Aorta (tissue), 5 donors: ENCODE data around the gene TMEM132D. TPM values are rescaled to one million over a fixed set of nuclear protein-coding genes. Genes with fewer than 3 reads are reported as not detected.

Experiments used
- ATAC-seq: fragments of 200-7000 bp; cut with Tn5 transposase; one replicate; pipeline ENCODE4 v1.9.1; 2022; ENCODE audit warnings: moderate library complexity; ENCODE audit not compliant: low FRiP score
- DNase-seq, 2 donors: peaks; one replicate each; pipeline ENCODE4 v3.0.0-alpha.2; 2020
- H3K27ac ChIP-seq, 2 donors: one replicate each; pipeline ENCODE4 v1.5.1; 2013; ENCODE audit warnings: low read length in 2 of 2, mild to moderate bottlenecking in 2 of 2, moderate library complexity in 2 of 2, control low read depth in 1 of 2, inconsistent platforms in 1 of 2, low read depth in 1 of 2
- H3K27me3 ChIP-seq, 2 donors: one replicate each; pipeline ENCODE4 v1.6.1; 2013; ENCODE audit warnings: control low read depth in 1 of 2, low read length in 1 of 2, mild to moderate bottlenecking in 1 of 2, moderate library complexity in 1 of 2; ENCODE audit not compliant: insufficient read depth in 2 of 2, control insufficient read depth in 1 of 2
- H3K36me3 ChIP-seq, 2 donors: one replicate each; pipeline ENCODE4 v1.6.1; 2013; ENCODE audit warnings: control low read depth in 1 of 2, low read length in 1 of 2, mild to moderate bottlenecking in 1 of 2; ENCODE audit not compliant: insufficient read depth in 2 of 2, control insufficient read depth in 1 of 2
- H3K4me1 ChIP-seq, 2 donors: one replicate each; pipeline ENCODE4 v1.6.1; 2013; ENCODE audit warnings: low read length in 2 of 2, control low read depth in 1 of 2, mild to moderate bottlenecking in 1 of 2, moderate library complexity in 1 of 2; ENCODE audit not compliant: insufficient read depth in 2 of 2, control insufficient read depth in 1 of 2
- H3K4me3 ChIP-seq, 2 donors: one replicate each; pipeline ENCODE4 v1.5.1; 2013; ENCODE audit warnings: low read length in 2 of 2, control low read depth in 1 of 2, mild to moderate bottlenecking in 1 of 2
- H3K9me3 ChIP-seq: one replicate; pipeline ENCODE4 v1.6.1; 2013; ENCODE audit warnings: mild to moderate bottlenecking, low read length; ENCODE audit not compliant: control insufficient read depth
- WGBS, 2 donors: extraction: QIAGEN DNeasy Blood & Tissue Kit; methylation state at CpG; one replicate each; pipeline ENCODE4 v1.1.7; 2013; 5-methylcytosine and 5-hydroxymethylcytosine counted together
- intact Hi-C, 2 donors: fragments of 100-400 bp; cut with DNase I; formaldehyde crosslinking; loops; one replicate each; pipeline versions ENCODE4 v1.14.2 to v1.15.0; 2022
- polyA plus RNA-seq, 2 donors: library from polyadenylated mRNA; stranded (reverse); fragments of 200-250 nt; gene quantifications; one replicate each; pipeline ENCODE4 v1.2.3, GENCODE V29; 2013
- total RNA-seq, 2 donors: library from RNA; stranded (reverse); fragmentation: NEBNext Ultra II Directional; extraction: Animal tissue kit (Norgen Biotek cat#: 25700); gene quantifications; one replicate each; pipeline ENCODE4 v1.2.1, GENCODE V29; 2021
- donor health status: healthy with polysubstance abuse.
- donor health status: Bipolar disorder and iron deficiency.
- donor health status: DM: no; HTN: no; CAD: no.
- donor health status: DM: no; HTN: no; CAD: no.
- donor health status: DM: yes; HTN: yes; CAD: no.

TMEM132D gene
- total and polyA plus RNA-seq, 4 donors: not detected

GRCh38 chr12:129207084-129207483, 696.7 kb downstream of the TMEM132D start:
- Histone ChIP-seq H3K9me3 (peaks cover 3% of the 10 kb centered on the region), H3K27ac (no peak overlapping the region), H3K4me1 (no peaks in the 10 kb centered on the region), H3K36me3 (no peaks in the 10 kb centered on the region), H3K27me3 (no peaks in the 10 kb centered on the region), H3K4me3 (no peak overlapping the region)
- 86% methylated on average over 9 of the region's 9 CpGs for WGBS, 2 donors
- ATAC-seq: no peak
- intact Hi-C loops: no loop called here
- DNase-seq: no peak

GRCh38 chr12:129203456-129203855, 700.4 kb downstream of the TMEM132D start:
- Histone ChIP-seq H3K9me3 (peaks cover 3% of the 10 kb centered on the region), H3K27ac (no peak overlapping the region), H3K27me3 (no peaks in the 10 kb centered on the region), H3K4me1 (no peaks in the 10 kb centered on the region), H3K36me3 (no peaks in the 10 kb centered on the region), H3K4me3 (no peak overlapping the region)
- intact Hi-C loops: no loop called here
- DNase-seq: no peak
- WGBS, 2 donors: 46 to 47% methylated on average over 2 of the region's 2 CpGs
- ATAC-seq: no peak

GRCh38 chr12:129202109-129202814, 701.6 kb downstream of the TMEM132D start:
- H3K4me1 ChIP-seq: no peaks in the 10 kb centered on the region
- 44 to 47% methylated on average over 6 of the region's 6 CpGs for WGBS, 2 donors
- no peaks in the 10 kb centered on the region for H3K27me3 ChIP-seq
- intact Hi-C loops: no loop called here
- H3K27ac ChIP-seq: no peak overlapping the region
- no peak for DNase-seq
- no peaks in the 10 kb centered on the region for H3K36me3 ChIP-seq
- no peak for ATAC-seq
- H3K9me3 ChIP-seq: peaks cover 3% of the 10 kb centered on the region
- no peak overlapping the region for H3K4me3 ChIP-seq

GRCh38 chr12:129201029-129201428, 702.8 kb downstream of the TMEM132D start:
- Histone ChIP-seq H3K4me3 (no peak overlapping the region), H3K4me1 (no peaks in the 10 kb centered on the region), H3K27ac (no peak overlapping the region), H3K9me3 (peaks cover 3% of the 10 kb centered on the region), H3K36me3 (no peaks in the 10 kb centered on the region), H3K27me3 (no peaks in the 10 kb centered on the region)
- ATAC-seq (no peak), DNase-seq (no peak)
- WGBS, 2 donors: 53 to 58% methylated on average over 2 of the region's 2 CpGs
- intact Hi-C loops: no loop called here

GRCh38 chr12:129200576-129200975, 703.2 kb downstream of the TMEM132D start:
- 42 to 44% methylated on average over 8 of the region's 8 CpGs for WGBS, 2 donors
- H3K9me3 ChIP-seq: peaks cover 3% of the 10 kb centered on the region
- ATAC-seq: no peak
- H3K4me3 ChIP-seq: no peak overlapping the region
- intact Hi-C loops: no loop called here
- DNase-seq: no peak
- H3K27ac ChIP-seq: no peak overlapping the region
- no peaks in the 10 kb centered on the region for H3K27me3 ChIP-seq
- H3K36me3 ChIP-seq: no peaks in the 10 kb centered on the region
- H3K4me1 ChIP-seq: no peaks in the 10 kb centered on the region

- Histone ChIP-seq H3K27me3 (no peaks in the 10 kb centered on the region), H3K36me3 (no peaks in the 10 kb centered on the region), H3K9me3 (peaks cover 2% of the 10 kb centered on the region), H3K4me3 (no peak overlapping the region), H3K4me1 (no peaks in the 10 kb centered on the region), H3K27ac (no peak overlapping the region)
- 86 to 88% methylated on average over 3 of the region's 3 CpGs for WGBS, 2 donors
- ATAC-seq (no peak), DNase-seq (no peak)
- intact Hi-C loops: no loop called here
Measured at GRCh38 chr12:129196927-129197326, 706.9 kb downstream of the TMEM132D start.

- ATAC-seq (no peak), DNase-seq (no peak)
- H3K27me3 ChIP-seq: no peaks in the 10 kb centered on the region
- no peak overlapping the region for H3K27ac ChIP-seq
- H3K9me3 ChIP-seq: peaks cover 2% of the 10 kb centered on the region
- WGBS, 2 donors: 78 to 89% methylated on average over 2 of the region's 2 CpGs
- no peaks in the 10 kb centered on the region for H3K4me1 ChIP-seq
- H3K36me3 ChIP-seq: no peaks in the 10 kb centered on the region
- intact Hi-C loops: no loop called here
- H3K4me3 ChIP-seq: no peak overlapping the region
Measured at GRCh38 chr12:129195081-129195480, 708.7 kb downstream of the TMEM132D start.

GRCh38 chr12:129193263-129193871, 710.5 kb downstream of the TMEM132D start:
- no peak for ATAC-seq
- no peaks in the 10 kb centered on the region for H3K27me3 ChIP-seq
- no peak for DNase-seq
- no peaks in the 10 kb centered on the region for H3K4me1 ChIP-seq
- no peak overlapping the region for H3K27ac ChIP-seq
- H3K36me3 ChIP-seq: no peaks in the 10 kb centered on the region
- peaks cover 2% of the 10 kb centered on the region for H3K9me3 ChIP-seq
- H3K4me3 ChIP-seq: no peak overlapping the region
- intact Hi-C loops: no loop called here
- WGBS, 2 donors: 55 to 65% methylated on average over 4 of the region's 4 CpGs

- Histone ChIP-seq H3K27ac (no peak overlapping the region), H3K27me3 (peaks cover 0 to 2% of the 10 kb centered on the region in 2 donors), H3K4me1 (no peaks in the 10 kb centered on the region), H3K9me3 (peaks cover 4% of the 10 kb centered on the region), H3K4me3 (no peak overlapping the region), H3K36me3 (no peaks in the 10 kb centered on the region)
- 30 to 42% methylated on average over 7 of the region's 7 CpGs for WGBS, 2 donors
- ATAC-seq: no peak
- DNase-seq: no peak
- intact Hi-C loops: no loop called here
Measured at GRCh38 chr12:129190827-129191226, 713.0 kb downstream of the TMEM132D start.
